GF-D8 (cell line): ENCODE measurements around the gene ZNF652.
A peak's percentile ranks its signal among the peaks of the same experiment; 100 is the strongest.
"Not testable (repeated sequence)": the region's sequence is repeated elsewhere in the genome, so short reads cannot be mapped to it uniquely, and the experiment has no call there.

Experiments used
- DNase-seq: peaks from one replicate; lab custom pipeline; 2025; lab: John Stamatoyannopoulos, UW

The ZNF652 gene

GRCh38 chr17:49361902-49362722 is at the start of gene ZNF652:
ZNF652 (minus strand) TSS chr17:49362250; CDS start chr17:49317725, 44,525 bp downstream.
- DNase-seq, result peak; percentile 74

GRCh38 chr17:49409066-49409465 is 47.0 kb upstream of the ZNF652 start:
- no peak for DNase-seq

- DNase-seq, result peak; percentile 35
These were observed 46.0 kb upstream of the ZNF652 start for GRCh38 chr17:49407981-49408501.

GRCh38 chr17:49407086-49407485 is 45.0 kb upstream of the ZNF652 start:
- no peak for DNase-seq

GRCh38 chr17:49406421-49407061 is 44.5 kb upstream of the ZNF652 start:
- DNase-seq, result no peak

GRCh38 chr17:49404906-49405305 is 42.9 kb upstream of the ZNF652 start:
- no peak for DNase-seq

GRCh38 chr17:49404361-49404760 is 42.3 kb upstream of the ZNF652 start:
- DNase-seq, result no peak

- DNase-seq, result no peak
These were observed 41.7 kb upstream of the ZNF652 start for GRCh38 chr17:49403514-49404289.

- no peak for DNase-seq
These were observed 40.7 kb upstream of the ZNF652 start for GRCh38 chr17:49402706-49403105.

- DNase-seq, result no peak
These were observed 40.0 kb upstream of the ZNF652 start for GRCh38 chr17:49401971-49402611.

GRCh38 chr17:49399995-49400394 is 37.9 kb upstream of the ZNF652 start:
- DNase-seq, result no peak

GRCh38 chr17:49397586-49397985 is 35.5 kb upstream of the ZNF652 start:
- DNase-seq, result no peak

GRCh38 chr17:49393491-49394255 is 31.6 kb upstream of the ZNF652 start:
- peak; percentile 52 for DNase-seq

- DNase-seq, result peak; percentile 79
These were observed 28.7 kb upstream of the ZNF652 start for GRCh38 chr17:49390548-49391324.

- not testable (repeated sequence) for DNase-seq
These were observed 27.7 kb upstream of the ZNF652 start for GRCh38 chr17:49389514-49390347.

- no peak for DNase-seq
These were observed 26.9 kb upstream of the ZNF652 start for GRCh38 chr17:49388692-49389513.

- DNase-seq, result peak; percentile 41
These were observed 26.2 kb upstream of the ZNF652 start for GRCh38 chr17:49388290-49388640.

- DNase-seq, result no peak
These were observed 25.6 kb upstream of the ZNF652 start for GRCh38 chr17:49387498-49388289.
